Pulmonary artery endothelial cell (primary cell): Measurements from ENCODE around the gene SAMMSON. TPM values are rescaled to one million over a fixed set of nuclear protein-coding genes. Genes with fewer than 3 reads are reported as not detected.

Experiments
- DNase-seq: peaks from one replicate; pipeline ENCODE4 v3.0.0-alpha.2; 2011; ENCODE audit warnings: low read depth, low spot score
- total RNA-seq: library from RNA; depleted of rRNA; stranded (reverse); fragments of >200 nt; gene quantifications from 2 replicates; pipeline ENCODE4 v1.2.3, GENCODE V29; 2014

Gene SAMMSON
- total RNA-seq, 1 donor from 2014 or later: not detected

DNA sequence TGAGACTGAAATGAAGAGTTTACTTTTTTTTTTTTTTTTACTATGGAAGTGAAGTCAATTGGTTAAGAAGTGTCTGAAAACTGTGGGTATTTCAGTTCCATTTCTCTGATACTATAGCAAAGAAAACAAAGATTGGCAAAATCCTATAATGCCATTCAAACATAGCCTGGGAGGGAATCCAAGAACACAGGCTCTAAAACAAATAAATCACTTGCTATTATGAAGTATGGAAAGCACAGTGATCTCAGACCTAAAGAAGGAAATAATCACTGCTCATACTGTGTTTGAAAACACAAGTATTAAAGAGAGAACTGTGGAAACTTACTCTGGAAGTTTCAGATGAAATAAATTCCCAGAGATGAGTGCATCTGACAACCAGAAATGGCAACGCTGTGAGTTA is 12.0 kb downstream of the SAMMSON start:
- DNase-seq: no peak

DNA sequence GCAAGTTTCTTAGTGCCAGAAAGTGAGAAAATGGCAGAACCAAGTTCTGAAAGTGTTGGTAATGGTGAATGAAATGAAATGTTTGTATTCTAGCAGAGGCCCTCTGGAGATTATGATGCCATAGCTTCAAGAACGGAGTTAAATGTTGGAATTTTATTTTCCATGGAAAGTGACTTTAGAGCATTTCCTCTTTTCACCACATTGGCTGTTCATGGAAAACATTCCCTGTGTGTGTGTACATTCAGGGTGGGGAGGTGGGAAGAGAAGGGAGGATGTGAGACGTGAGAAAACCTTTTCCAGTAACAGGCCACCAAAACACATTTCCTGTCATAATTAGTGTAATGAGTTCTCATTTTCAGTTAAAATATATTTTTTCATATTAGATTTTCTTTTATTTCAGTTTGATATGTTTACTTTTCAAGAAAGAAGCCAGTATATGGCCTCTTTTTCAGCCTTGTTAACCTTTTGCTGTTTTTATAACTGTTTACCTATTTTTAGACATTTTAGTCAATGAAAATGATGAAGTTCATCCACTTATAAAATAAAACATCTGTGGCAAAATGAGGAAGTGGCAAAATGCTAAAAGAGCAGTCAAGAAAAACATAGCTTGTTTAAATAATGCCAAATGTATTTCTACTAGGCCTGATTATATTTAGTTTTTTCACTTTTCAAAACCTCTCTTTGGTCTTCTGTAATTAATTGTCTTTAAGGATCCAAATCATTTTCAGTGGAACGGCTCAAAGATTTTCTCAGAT is 21.6 kb downstream of the SAMMSON start:
- DNase-seq: no peak

DNA sequence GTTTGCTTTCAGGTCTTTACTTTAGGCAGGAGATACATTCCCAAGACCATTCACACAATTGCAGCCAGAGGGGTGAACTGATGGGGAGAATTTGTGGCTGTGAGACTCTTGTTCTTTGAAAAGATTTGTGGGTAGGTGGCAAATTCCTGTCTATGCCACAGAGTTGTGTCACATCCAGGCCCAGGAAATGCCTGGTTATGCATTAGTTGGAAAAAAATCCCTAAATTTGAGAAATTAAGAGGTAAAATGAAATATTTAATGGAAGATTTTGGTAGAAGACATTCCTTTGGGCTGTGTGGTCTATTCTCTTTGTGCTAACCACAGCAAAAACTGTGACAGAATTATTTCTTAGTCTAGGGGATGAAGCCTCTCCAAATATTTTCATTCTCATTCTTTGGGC is 28.8 kb downstream of the SAMMSON start:
- DNase-seq: no peak

DNA sequence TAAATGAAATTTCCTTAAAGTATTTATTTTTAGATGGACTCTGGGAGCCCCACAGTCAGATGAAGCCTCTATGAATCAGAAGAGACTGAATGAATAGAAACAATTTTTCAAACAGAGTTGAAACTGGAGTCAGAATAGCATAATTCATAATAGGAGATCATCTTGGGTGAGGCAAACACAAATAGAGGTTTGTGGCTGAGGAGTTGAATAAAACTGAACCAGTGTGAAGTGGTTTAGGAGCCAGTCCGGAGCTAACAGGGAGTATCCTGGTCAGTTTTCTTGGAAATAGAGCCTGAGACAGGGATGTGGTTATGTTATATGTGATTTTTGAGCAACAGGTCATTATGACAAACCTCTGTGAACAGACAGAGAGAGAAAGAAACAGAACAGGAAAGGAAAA is 39.2 kb downstream of the SAMMSON start:
- DNase-seq: no peak

DNA sequence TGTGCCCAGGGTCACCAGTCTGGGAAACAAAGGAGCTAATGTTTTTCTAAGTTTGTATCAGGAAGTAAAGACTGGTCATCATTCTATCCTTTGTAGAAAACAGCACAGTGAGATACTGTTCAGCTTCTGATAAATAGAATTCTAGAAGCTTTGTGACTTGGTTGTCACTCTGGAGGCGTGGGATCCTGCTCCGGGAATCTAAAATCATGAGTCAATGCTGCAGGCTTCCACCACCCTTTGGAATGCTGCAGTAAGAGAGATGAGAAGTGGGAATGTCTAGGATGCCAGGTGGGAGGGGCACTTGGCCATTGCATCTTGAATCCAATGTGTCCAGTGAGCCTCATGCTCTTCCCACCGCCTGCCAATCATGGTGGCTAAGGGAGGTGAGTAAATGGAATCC is 40.9 kb downstream of the SAMMSON start:
- no peak for DNase-seq

DNA sequence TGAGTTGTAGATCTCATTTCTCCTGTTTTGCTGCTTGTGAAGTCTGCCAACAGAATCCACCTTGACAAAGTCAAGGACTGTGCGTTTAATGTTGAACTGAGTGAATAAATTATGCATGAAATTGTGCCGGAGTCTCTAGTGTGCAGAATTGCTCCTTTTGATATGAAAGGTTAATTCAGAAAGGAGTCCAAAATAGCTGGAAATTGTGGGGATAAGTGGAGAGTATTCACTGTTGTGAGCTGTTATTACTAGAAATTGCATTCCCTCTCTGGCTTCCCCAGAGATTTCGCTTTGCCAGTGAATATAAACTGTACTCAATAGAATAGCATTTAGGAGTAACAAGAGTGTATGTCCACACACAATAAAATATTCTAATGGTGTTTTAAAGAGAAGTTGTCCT is 43.1 kb downstream of the SAMMSON start:
- no peak for DNase-seq

DNA sequence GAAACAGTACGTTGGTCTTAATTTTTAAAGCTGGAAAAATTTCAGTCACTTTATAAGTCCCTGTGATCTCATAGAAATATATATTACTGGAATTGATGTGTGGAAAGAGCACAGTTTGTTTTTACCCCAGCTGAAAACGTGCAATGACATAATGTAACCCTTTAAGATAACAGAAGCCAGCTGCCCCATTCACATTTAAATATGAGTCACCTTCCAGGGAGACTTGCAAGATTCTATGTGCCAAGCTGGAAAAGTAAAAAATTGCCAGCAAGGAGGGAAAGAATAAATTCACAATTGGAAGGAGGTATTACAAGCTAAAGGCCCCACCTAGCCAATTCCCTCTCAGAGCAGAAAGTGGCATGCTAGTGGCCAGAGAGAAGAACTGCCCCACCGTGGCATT is 50.2 kb downstream of the SAMMSON start:
- no peak for DNase-seq

DNA sequence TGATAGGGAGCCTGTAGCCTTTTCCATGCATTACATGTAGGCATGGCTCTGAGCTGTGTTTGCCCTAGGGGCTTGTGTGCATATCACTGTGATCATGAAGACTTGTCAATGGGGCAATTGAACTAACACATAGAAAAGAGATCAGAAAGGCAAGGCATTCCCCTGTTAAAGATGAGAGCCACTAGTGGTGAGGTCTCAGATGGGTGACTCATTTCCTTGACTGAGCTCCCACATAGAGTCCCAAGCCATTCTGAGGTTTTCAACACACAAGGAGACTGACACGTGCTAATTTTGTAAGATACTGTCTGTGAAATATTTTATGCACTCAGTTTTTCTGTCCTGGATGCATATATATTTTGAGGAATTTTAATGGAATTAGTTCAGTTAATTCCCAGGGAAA is 53.8 kb downstream of the SAMMSON start:
- no peak for DNase-seq

DNA sequence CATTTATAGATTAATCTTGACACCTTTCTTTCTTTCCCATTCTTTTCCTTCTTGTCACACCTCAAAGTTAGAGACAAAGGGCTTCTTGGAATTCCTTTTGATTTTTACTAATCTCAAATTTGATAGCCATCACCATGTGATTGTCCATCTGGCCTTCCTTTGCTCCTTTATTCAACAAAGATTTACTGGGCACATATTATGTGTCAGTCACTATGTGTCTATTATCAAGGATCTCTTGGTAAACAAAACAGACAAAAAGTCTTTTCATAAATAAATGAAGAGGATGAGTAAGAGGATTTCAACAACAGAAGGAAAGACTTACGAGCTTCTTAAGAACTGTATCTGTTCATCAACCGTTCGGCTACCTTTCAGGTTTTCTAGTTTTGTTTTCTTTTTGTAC is 56.5 kb downstream of the SAMMSON start:
- no peak for DNase-seq

DNA sequence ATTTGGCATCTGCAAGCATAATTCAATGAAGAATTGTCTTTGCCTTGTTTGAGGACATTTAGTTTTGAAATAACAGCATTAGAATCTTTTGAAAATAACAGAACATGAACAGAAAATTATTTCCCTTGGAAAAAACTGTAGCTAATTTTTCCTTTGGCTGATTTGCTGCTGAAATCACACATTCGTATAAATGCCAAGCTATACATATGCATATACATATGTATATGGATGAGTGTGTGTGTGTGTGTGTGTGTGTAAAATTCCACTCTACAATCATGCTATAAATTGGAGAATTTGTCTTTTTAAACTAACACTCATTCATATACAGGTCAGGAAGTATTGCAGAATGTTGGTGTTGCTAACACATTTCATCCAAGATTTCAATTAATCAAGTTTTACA is 57.9 kb downstream of the SAMMSON start:
- no peak for DNase-seq

DNA sequence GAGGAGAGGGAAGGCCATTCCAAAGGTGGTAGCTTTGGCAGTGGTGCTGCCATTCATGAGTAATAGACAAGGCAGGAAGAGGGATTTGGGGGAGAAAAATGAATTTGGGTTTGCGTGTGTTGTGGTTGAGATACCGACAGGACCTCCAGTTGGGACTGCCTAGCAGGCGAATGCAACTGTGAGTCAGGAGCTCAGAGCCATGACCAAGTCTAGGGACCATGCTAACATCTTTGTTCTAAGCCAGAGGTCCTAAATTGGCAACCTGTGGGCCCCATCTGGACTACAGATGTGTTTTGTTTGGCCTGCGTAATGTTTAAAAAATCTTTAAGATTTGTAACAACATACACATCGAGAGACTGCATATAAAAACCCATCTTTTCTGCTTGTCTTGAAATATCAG is 61.6 kb downstream of the SAMMSON start:
- no peak for DNase-seq

DNA sequence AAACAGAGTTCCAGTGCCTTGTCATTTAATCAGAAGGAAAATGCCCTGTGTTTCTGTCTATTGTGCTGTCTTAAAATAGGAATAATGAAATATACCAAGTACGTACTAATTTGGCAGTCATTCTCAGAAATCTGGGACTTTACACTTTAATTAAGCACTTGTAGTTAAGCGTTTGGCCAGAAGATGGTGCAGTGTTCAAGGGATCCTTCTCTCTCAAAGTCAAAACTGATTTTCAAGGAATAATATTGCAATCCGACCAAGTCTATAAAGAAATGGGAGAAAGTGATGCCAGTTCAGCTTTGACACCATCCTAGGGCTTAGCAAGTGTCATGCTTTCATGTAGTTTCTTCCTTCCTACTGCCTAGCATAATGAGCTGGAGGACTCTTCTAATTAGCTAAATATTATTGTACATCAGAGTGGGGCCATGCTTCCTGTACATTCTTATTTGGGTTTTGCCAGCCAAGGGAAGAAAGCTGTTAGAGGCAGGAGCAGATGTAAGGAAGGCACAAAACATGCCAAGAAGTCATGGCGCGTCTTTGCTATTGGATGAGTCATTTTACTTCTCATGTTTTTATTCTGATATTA is 64.8 kb downstream of the SAMMSON start:
- no peak for DNase-seq

DNA sequence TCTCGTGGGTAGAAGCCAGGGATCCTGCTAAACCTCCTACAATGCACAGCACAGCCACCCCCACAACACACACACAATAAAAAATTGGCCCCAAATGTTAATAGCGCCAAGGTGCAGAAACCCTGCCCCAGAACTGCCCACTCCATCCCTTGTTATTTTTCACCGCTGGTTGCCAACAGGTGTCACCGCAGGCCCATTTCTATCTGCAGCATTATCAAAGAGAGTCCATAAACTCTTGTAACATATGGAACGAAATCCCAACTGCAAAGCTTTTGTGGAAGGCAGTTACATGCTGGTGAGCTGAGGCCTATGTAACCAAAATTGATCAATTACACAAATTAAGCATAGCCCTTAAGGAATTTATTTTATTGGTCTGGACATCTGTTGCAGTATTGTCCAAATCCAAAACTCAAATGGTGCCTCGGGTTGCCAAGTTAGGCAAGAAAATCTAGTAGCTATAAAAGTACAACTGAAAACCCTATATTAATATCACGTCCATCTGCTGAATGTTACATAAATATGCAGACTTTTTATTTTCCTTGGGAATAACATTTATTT is 66.2 kb downstream of the SAMMSON start:
- no peak for DNase-seq

DNA sequence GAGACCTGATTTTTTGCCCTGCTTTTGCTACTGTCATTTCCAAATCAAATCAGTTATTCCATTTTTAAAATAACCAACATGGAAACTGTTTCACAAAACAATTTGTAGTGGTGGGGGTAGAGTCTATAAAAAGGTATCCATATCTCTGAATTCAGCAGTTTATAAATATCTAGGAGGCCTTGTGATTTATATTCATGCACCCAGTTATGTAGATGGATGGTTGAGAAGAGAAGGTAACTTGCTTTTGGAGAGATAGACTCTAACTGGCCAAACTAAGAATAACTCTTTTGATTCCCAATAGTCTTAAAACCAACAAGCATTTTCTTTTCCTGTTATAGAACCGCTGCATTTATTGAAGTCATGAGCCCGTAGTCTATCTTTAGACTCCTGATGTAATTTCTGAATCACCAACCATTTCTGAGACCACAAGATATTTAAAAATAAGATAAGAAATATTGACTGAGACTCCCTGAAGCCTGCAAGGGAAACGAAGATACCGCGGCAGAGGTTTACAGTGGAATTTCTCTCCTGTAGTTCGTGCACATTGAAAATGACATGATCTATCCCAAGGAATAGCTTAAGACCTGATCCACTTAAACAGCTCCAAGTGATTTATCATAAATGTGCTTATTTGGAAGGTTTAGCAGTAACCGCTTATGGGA is 68.5 kb downstream of the SAMMSON start:
- DNase-seq: no peak

DNA sequence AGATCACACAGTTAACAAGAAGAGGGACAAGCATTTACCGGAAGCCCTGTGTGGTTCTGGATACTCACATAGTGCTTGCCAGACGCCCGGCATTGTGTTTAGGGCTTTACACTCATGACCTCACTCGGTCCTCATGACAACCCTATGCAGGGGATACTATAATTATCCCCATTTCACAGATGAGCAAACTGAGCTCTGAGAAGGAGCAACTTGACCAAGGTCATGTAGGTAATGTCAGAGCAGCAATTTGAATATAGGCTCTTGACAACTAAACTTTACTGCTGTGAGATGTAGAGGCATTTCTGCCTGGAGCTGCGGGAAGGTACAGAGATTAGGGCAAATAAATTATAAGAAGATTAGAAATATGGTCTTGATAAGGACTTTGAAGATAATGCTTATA is 70.0 kb downstream of the SAMMSON start:
- DNase-seq: no peak

DNA sequence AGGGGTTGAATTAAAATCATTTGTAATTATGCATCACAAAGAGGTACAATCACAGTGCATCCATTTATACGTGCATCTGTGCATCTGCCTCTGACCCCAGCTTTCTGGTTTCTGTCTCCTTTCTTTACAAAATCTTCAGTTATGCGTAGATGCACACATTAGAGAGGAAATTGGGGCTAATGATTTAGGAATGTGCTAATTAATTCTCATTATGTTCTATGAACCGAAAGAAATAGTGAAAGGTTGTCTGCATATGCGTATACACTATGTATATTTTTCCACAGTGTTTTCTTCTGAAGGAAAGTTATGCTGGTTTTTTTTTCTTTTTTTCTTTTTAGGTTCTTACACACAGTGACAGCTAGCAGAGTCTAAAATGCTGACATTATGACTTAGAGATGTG is 71.6 kb downstream of the SAMMSON start:
- no peak for DNase-seq

DNA sequence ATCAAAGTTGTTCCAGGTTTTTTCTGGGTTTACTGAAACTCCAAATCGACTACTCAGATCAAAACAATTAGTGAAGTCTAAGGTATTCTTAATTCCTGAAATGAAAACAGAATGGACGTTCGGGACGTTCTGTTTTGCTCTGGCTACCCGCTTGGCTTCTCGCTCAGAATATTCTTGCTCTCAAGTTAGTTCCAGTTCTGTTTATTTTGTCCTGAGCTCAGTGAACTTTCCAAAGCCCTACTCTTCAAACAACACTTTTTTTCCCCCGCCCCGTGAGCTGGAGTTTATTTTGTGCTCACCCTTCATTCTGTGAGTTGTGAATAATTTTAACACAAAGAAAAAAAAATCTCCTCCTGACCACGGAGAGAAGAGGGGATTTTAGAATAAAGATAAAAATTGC is 72.6 kb downstream of the SAMMSON start:
- DNase-seq: no peak

DNA sequence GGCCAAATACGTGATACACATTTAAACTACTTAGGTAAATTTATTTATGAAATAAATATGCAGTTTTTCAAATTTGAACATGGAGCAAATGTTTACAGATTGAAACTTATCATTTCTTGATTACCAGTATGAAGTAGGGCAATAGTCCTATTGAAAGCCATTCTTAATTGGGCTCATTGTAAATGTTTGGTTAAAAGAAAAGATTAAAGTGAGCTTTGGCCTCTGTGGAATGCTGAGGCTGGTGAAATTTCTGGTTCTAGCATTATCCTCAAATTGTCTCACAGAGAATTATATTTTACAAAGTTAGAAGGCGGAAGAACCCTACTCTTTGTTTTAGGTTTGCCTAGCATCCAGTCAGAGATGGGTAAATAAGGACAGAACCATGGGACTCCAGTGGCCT is 73.2 kb downstream of the SAMMSON start:
- no peak for DNase-seq

DNA sequence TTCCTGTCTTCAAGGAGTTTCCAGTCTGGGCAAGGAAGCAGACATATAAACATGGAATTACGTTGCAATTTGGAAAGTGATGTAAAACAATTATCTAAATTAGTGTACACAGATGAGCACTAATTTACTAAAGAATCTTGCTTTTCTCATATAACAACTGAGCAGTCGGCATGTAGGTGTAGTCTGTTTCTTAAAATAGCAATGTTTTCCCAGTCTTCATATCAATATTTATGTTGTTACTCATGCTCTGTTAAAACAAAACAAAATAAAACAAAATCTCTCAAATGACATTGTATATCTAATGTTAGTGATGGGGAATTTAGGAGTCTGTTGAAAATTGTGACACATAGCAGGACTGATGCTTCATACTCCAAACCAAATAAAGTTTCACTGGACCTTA is 75.6 kb downstream of the SAMMSON start:
- no peak for DNase-seq

DNA sequence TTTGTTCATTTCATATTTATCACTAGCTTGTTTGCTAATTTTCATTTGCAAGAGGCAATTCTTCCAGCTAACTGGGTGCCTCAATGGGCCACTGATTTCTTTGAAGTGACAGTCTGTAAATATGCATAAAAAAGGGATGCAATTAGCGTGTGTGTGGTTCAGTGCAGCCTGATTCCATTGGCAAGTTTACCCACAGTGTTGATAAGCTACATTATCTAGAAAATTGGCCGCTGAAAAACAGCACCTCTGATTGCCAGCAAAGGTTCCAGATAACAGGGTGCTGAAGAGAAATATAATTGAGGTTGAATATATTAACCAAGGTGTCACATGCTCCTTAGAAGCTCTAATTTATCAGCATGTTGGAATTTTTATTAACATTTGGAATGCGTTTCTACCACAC is 76.9 kb downstream of the SAMMSON start:
- DNase-seq: no peak

DNA sequence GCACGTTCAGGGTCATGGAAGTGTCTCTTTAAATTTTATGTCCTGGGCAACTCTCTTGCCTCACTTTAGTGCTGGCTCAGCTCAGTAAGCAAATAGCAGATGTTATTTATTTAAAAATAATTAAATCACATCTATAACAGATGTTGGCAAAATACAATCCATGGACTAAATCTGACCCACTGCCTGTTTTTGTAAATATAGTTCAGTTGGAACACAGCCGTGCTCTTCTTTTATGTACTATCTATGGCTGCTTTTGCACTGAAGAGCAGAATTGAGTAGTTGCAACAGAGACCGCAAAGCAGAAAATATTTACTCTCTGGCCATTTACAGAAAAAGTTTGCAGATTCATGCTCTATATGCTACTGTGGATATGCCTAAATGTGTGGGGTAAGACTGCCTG is 79.2 kb downstream of the SAMMSON start:
- DNase-seq: no peak

DNA sequence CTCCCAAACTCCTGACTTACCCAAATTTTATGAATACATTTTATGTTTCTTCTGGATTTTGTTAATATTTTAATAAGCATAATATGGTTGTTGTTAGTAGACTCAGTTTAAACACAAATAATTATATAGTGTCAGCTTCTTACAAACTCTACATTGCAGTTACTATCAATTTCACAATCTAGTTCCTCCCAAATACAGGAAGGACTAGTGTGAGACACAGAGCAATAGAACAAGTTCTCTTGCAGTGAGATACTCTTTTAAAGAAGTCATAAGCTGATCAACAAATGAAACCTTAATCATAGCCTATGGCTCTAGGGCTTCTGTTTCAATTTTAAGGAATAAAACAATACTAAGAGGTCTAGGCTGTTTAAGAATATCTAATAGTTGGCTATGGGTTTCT is 86.1 kb downstream of the SAMMSON start:
- DNase-seq: no peak

DNA sequence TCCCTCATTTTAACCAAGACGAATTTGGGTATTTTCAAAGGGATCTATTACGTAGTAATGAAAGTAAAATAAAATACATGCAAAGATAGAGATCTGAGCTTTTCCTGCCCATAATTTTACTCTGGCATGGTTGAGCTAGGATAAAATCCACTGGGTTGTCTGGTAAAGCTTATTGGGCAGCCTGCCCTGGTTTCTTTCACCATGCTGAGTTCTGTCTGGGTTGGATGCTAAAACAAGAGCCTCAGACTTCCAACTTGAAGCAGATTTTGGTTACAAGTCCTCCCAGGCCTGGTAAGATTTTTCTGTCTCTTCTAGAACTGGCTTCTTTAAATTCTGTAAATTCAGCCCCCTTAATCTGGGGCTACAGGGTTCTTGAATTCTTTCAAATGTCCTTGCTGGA is 86.8 kb downstream of the SAMMSON start:
- DNase-seq: no peak
